Measurements from ENCODE around the gene HOXD13.

The HOXD13 gene

GRCh38 chr2:176087330-176088047 is 5.0 kb upstream of the HOXD13 start:
- no peak for TF ChIP-seq CTCF (IDR thresholded peaks at IDR 0.05; ENCODE audit: low read depth, low read length)
- Histone ChIP-seq H3K4me3 (ENCODE audit: low read depth, low read length) (peak overlapping the region; percentile 52), H3K27me3 (peaks cover 96% of the 10 kb centered on the region), H3K4me1 (no peaks in the 10 kb centered on the region), H3K9me3 (no peaks in the 10 kb centered on the region), H3K36me3 (no peaks in the 10 kb centered on the region)
- no peak for DNase-seq

- TF ChIP-seq CTCF (IDR thresholded peaks at IDR 0.05; ENCODE audit: low read depth, low read length): peak; percentile 57
- Histone ChIP-seq H3K27me3 (peaks cover 96% of the 10 kb centered on the region), H3K4me3 (ENCODE audit: low read depth, low read length) (peak overlapping the region; percentile 52), H3K4me1 (no peaks in the 10 kb centered on the region), H3K36me3 (no peaks in the 10 kb centered on the region), H3K9me3 (no peaks in the 10 kb centered on the region)
- DNase-seq: peak; percentile 57
These were observed 4.2 kb upstream of the HOXD13 start for GRCh38 chr2:176088048-176088936.

GRCh38 chr2:176088937-176089842 is 3.3 kb upstream of the HOXD13 start:
- no peaks in the 10 kb centered on the region for H3K4me1 ChIP-seq
- no peak overlapping the region for H3K4me3 ChIP-seq (ENCODE audit: low read depth, low read length)
- no peaks in the 10 kb centered on the region for H3K9me3 ChIP-seq
- no peak for TF ChIP-seq CTCF (IDR thresholded peaks at IDR 0.05; ENCODE audit: low read depth, low read length)
- H3K27me3 ChIP-seq: peaks cover 96% of the 10 kb centered on the region
- DNase-seq: no peak
- H3K36me3 ChIP-seq: no peaks in the 10 kb centered on the region

GRCh38 chr2:176089843-176090395 is 2.6 kb upstream of the HOXD13 start:
- Histone ChIP-seq H3K4me1 (peaks cover under 1% of the 10 kb centered on the region; the same call in 1 of the 2 replicates), H3K36me3 (no peaks in the 10 kb centered on the region), H3K9me3 (no peaks in the 10 kb centered on the region), H3K4me3 (ENCODE audit: low read depth, low read length) (no peak overlapping the region), H3K27me3 (peaks cover 98% of the 10 kb centered on the region)
- TF ChIP-seq CTCF (IDR thresholded peaks at IDR 0.05; ENCODE audit: low read depth, low read length): no peak
- no peak for DNase-seq

GRCh38 chr2:176090862-176091261 is 1.7 kb upstream of the HOXD13 start:
- peaks cover 96% of the 10 kb centered on the region for H3K27me3 ChIP-seq
- H3K4me3 ChIP-seq (ENCODE audit: low read depth, low read length): no peak overlapping the region
- no peak for TF ChIP-seq CTCF (IDR thresholded peaks at IDR 0.05; ENCODE audit: low read depth, low read length)
- H3K4me1 ChIP-seq: peaks cover 3% of the 10 kb centered on the region; the same call in 1 of the 2 replicates
- no peaks in the 10 kb centered on the region for H3K9me3 ChIP-seq
- H3K36me3 ChIP-seq: no peaks in the 10 kb centered on the region
- no peak for DNase-seq

All from BE2C (cell line).